Measurements from ENCODE around the gene VEGFC. TPM values are rescaled to one million over a fixed set of nuclear protein-coding genes. Genes with fewer than 3 reads are reported as not detected.

The VEGFC gene
- total and polyA plus RNA-seq, 9 donors = 5.1 to 7.9 (median 6.4) TPM

DNA sequence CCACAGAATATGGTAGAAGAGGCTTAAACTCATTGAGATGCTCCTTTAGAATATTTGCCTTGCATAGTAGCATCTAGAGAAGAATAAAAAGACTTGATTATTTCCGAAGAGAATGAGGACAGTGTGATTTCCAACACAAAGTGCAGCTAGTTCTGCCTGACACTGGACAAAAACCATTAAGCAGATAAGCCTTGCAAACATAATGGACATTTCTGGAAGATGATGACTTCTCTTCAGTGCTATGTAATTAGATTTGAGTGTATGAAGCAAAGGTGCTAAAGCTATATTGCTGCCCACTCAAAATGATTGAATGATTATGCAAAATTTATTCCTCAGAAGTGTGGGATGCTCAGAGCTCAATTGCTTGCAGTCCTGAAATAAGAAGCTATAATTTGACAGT, 156.4 kb downstream of the VEGFC start:
- Histone ChIP-seq H3K4me1 (ENCODE audit: control insufficient read depth, insufficient read depth, low read length) (no peaks in the 10 kb centered on the region), H3K27ac (ENCODE audit: low read length) (no peak overlapping the region), H3K27me3 (ENCODE audit: control insufficient read depth, insufficient read depth, low read length) (no peaks in the 10 kb centered on the region), H3K36me3 (ENCODE audit: control insufficient read depth, insufficient read depth, low read length) (no peaks in the 10 kb centered on the region), H3K4me3 (ENCODE audit: low read length) (no peak overlapping the region), H3K9me3 (replicated peaks; ENCODE audit: control insufficient read depth, low read depth, low read length) (no peaks in the 10 kb centered on the region)
- DNase-seq = no peak
- WGBS (ENCODE audit: insufficient coverage) = 67% methylated on average over 1 of the region's 1 CpG

DNA sequence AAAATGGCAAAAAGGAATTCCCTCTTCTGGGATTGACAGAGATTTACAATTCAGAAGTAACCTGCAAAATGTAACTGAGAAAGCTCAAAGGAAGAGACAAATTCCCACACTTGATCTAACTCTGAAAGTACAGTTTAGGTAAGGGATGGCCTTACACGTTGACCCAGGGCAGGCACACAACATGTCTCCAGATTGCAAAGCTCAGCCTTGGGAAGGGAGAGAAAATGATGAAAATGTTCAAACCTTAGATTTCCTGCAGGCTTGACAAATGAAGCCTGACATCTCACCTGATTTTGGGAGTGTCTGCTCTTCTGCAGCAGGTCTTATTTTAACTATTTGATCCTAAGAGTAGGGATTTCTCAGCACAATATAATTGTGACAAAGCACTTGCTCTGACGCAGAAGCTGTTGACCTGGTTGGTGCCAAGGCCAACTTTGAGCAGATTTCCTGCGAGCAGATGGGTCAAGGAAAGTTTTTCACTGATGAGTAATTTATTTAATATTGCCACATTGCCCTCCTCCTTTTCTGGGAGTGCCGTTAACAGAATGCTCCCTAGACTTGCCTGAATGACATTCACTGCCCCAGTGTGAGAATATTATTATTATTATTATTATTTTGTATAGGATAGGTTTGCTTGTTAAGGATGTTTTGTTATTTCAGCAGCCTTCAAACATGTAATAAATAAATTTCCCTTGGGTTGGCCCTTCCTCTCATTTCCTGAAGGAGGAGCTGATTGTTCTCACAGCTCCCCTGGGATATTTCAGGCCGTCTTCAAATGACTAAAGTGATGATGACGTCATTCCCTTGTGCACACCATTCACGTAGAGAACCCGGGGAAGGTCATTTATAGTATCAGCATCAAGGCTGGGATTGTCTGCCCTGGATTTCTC, 157.1 kb downstream of the VEGFC start:
- no peaks in the 10 kb centered on the region for H3K9me3 ChIP-seq (replicated peaks; ENCODE audit: control insufficient read depth, low read depth, low read length)
- H3K27me3 ChIP-seq (ENCODE audit: control insufficient read depth, insufficient read depth, low read length) = no peaks in the 10 kb centered on the region
- H3K27ac ChIP-seq (ENCODE audit: low read length) = no peak overlapping the region
- no CpG with 5 or more reads among the region's 8 CpGs for WGBS (ENCODE audit: insufficient coverage)
- no peaks in the 10 kb centered on the region for H3K36me3 ChIP-seq (ENCODE audit: control insufficient read depth, insufficient read depth, low read length)
- H3K4me1 ChIP-seq (ENCODE audit: control insufficient read depth, insufficient read depth, low read length) = no peaks in the 10 kb centered on the region
- no peak overlapping the region for H3K4me3 ChIP-seq (ENCODE audit: low read length)
- peak; percentile 35 for DNase-seq

All from muscle of leg (tissue), 11 donors.